ENCODE measurements around the gene TTC21A.

Gene TTC21A

GRCh38 chr3:39144095-39144747 lies 36.7 kb downstream of the TTC21A start:
- TF ChIP-seq CTCF (IDR thresholded peaks at IDR 0.05; ENCODE audit: low read depth, low read length, missing control alignments), result no peak
- Histone ChIP-seq H3K36me3 (replicated peaks) (peaks cover 63% of the 10 kb centered on the region), H3K27me3 (replicated peaks) (no peaks in the 10 kb centered on the region), H3K27ac (no peak overlapping the region), H3K4me3 (ENCODE audit: low read depth, low read length) (no peak overlapping the region)
- in situ Hi-C loops (cut with HindIII; ENCODE audit: low pct_ligation_motif_present, low sequenced_read_pairs), result no loop called here
- DNase-seq, result no peak

- in situ Hi-C loops (cut with HindIII; ENCODE audit: low pct_ligation_motif_present, low sequenced_read_pairs), result no loop called here
- TF ChIP-seq CTCF (IDR thresholded peaks at IDR 0.05; ENCODE audit: low read depth, low read length, missing control alignments), result no peak
- DNase-seq, result no peak
- no peaks in the 10 kb centered on the region for H3K27me3 ChIP-seq (replicated peaks)
- H3K36me3 ChIP-seq (replicated peaks), result peaks cover 63% of the 10 kb centered on the region
- H3K4me3 ChIP-seq (ENCODE audit: low read depth, low read length), result no peak overlapping the region
- H3K27ac ChIP-seq, result no peak overlapping the region
Observed at GRCh38 chr3:39144748-39145380, 37.4 kb downstream of the TTC21A start.

GRCh38 chr3:39146083-39146501 lies 38.6 kb downstream of the TTC21A start:
- in situ Hi-C loops (cut with HindIII; ENCODE audit: low pct_ligation_motif_present, low sequenced_read_pairs), result no loop called here
- peak overlapping the region; percentile 90 for H3K27ac ChIP-seq
- H3K4me3 ChIP-seq (ENCODE audit: low read depth, low read length), result peak overlapping the region; percentile 2
- no peak for DNase-seq
- peaks cover 52% of the 10 kb centered on the region for H3K36me3 ChIP-seq (replicated peaks)
- H3K27me3 ChIP-seq (replicated peaks), result no peaks in the 10 kb centered on the region
- no peak for TF ChIP-seq CTCF (IDR thresholded peaks at IDR 0.05; ENCODE audit: low read depth, low read length, missing control alignments)

- DNase-seq, result peak; percentile 99
- no peak for TF ChIP-seq CTCF (IDR thresholded peaks at IDR 0.05; ENCODE audit: low read depth, low read length, missing control alignments)
- Histone ChIP-seq H3K4me3 (ENCODE audit: low read depth, low read length) (peak overlapping the region; percentile 36), H3K27ac (peak overlapping the region; percentile 90), H3K27me3 (replicated peaks) (no peaks in the 10 kb centered on the region), H3K36me3 (replicated peaks) (peaks cover 44% of the 10 kb centered on the region)
- in situ Hi-C loops (cut with HindIII; ENCODE audit: low pct_ligation_motif_present, low sequenced_read_pairs), result no loop called here
Observed at GRCh38 chr3:39146611-39147591, 39.4 kb downstream of the TTC21A start.

DNA sequence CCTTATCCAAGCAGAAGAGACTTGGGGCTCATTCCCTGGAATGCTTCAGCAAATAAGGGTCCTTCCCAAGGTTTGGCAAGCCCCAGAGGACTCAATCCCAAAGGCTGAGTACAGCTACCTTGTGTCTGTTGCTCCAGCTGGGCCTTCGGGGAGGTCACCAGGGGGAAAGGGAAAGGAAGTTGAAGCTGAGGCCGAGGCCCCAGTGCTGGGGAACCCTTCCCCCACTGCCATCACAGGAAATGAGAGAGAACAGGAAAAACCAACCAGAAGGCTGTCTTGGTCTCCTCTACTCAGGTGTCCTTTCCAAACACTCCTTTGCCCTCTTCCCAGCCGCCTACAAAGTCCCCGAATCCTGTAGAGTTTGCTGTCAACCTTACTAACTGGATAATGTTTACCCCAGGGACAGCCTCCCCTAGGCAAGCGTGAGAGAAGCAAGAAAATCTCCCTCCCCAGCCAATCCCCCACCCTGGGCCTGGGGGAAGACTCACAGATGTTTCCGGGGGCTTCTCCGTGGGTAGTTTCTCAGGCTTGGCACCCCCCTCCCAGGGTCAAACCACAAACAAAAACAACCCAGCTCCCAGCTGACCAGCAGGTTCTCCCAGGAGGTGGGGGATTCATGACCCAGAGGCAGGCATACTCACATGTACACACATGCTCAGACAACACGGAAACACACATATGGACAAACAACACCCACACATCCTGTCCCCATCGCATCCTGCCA lies 40.4 kb downstream of the TTC21A start:
- peak; percentile 60 for DNase-seq
- Histone ChIP-seq H3K27ac (peak overlapping the region; percentile 90), H3K4me3 (ENCODE audit: low read depth, low read length) (peak overlapping the region; percentile 36), H3K27me3 (replicated peaks) (no peaks in the 10 kb centered on the region), H3K36me3 (replicated peaks) (peaks cover 34% of the 10 kb centered on the region)
- in situ Hi-C loops (cut with HindIII; ENCODE audit: low pct_ligation_motif_present, low sequenced_read_pairs), result no loop called here
- no peak for TF ChIP-seq CTCF (IDR thresholded peaks at IDR 0.05; ENCODE audit: low read depth, low read length, missing control alignments)

Measured in brain microvascular endothelial cell (primary cell).